Trophoblast cell (in vitro differentiated cells and primary cell): ENCODE results near the gene LRRC73. TPM values are rescaled to one million over a fixed set of nuclear protein-coding genes. Genes with fewer than 3 reads are reported as not detected.
"Not testable (repeated sequence)": the region's sequence is repeated elsewhere in the genome, so short reads cannot be mapped to it uniquely, and the experiment has no call there.

ENCODE experiments used
- DNase-seq, 2 donors: peaks; one replicate each; pipeline ENCODE4 v3.0.0-alpha.2; 2016
- H2AFZ ChIP-seq: 2 replicates; pipeline ENCODE4 v1.6.1; 2013; ENCODE audit warnings: low read length, moderate library complexity, mild to moderate bottlenecking; ENCODE audit not compliant: insufficient read depth, poor library complexity
- H2AK5ac ChIP-seq: 2 replicates; pipeline ENCODE4 v1.6.1; 2013; ENCODE audit warnings: mild to moderate bottlenecking, low read length
- H2BK120ac ChIP-seq: 2 replicates; pipeline ENCODE4 v1.6.1; 2013; ENCODE audit warnings: low read length, mild to moderate bottlenecking, moderate library complexity; ENCODE audit not compliant: insufficient read depth, poor library complexity
- H2BK12ac ChIP-seq: 2 replicates; pipeline ENCODE4 v1.6.1; 2013; ENCODE audit warnings: mild to moderate bottlenecking, low read length, moderate library complexity
- H2BK5ac ChIP-seq: 2 replicates; pipeline ENCODE4 v1.6.1; 2013; ENCODE audit warnings: low read length, low read depth, moderate library complexity, mild to moderate bottlenecking; ENCODE audit not compliant: poor library complexity
- H3K14ac ChIP-seq: 2 replicates; pipeline ENCODE4 v1.6.1; 2013; ENCODE audit warnings: mild to moderate bottlenecking, low read length
- H3K18ac ChIP-seq: 2 replicates; pipeline ENCODE4 v1.6.1; 2013; ENCODE audit warnings: mild to moderate bottlenecking, low read length
- H3K23ac ChIP-seq: 2 replicates; pipeline ENCODE4 v1.6.1; 2013; ENCODE audit warnings: low read length
- H3K27ac ChIP-seq: 2 replicates; pipeline ENCODE4 v1.5.1; 2013; ENCODE audit warnings: low read depth, mild to moderate bottlenecking, inconsistent platforms, low read length, moderate library complexity
- H3K27me3 ChIP-seq: 2 replicates; pipeline ENCODE4 v1.6.1; 2013; ENCODE audit warnings: inconsistent platforms, mild to moderate bottlenecking, low read length, moderate library complexity; ENCODE audit not compliant: insufficient read depth
- H3K36me3 ChIP-seq, 2 experiments: 1 replicate in 1 of 2; 2 replicates in 1 of 2; pipeline ENCODE4 v1.6.1; 2013; ENCODE audit warnings: low read length in 2 of 2, mild to moderate bottlenecking in 2 of 2, moderate library complexity in 1 of 2; ENCODE audit not compliant: insufficient read depth in 2 of 2, control insufficient read depth in 1 of 2
- H3K4ac ChIP-seq: 2 replicates; pipeline ENCODE4 v1.6.1; 2013; ENCODE audit warnings: low read depth, mild to moderate bottlenecking, low read length, moderate library complexity
- H3K4me1 ChIP-seq, 2 experiments: 1 replicate in 1 of 2; 2 replicates in 1 of 2; pipeline ENCODE4 v1.6.1; 2013; ENCODE audit warnings: low read length in 2 of 2, mild to moderate bottlenecking in 2 of 2, moderate library complexity in 1 of 2; ENCODE audit not compliant: insufficient read depth in 2 of 2, control insufficient read depth in 1 of 2
- H3K4me2 ChIP-seq: 2 replicates; pipeline ENCODE4 v1.6.1; 2013; ENCODE audit warnings: inconsistent platforms, mild to moderate bottlenecking, low read length, moderate library complexity
- H3K4me3 ChIP-seq: 2 replicates; pipeline ENCODE4 v1.5.1; 2013; ENCODE audit warnings: mild to moderate bottlenecking, low read depth, low read length, inconsistent platforms
- H3K79me1 ChIP-seq: one replicate; pipeline ENCODE4 v1.6.1; 2013; ENCODE audit warnings: low read length
- H3K79me2 ChIP-seq: 2 replicates; pipeline ENCODE4 v1.6.1; 2013; ENCODE audit warnings: low read length, mild to moderate bottlenecking; ENCODE audit not compliant: control insufficient read depth, insufficient read depth, poor library complexity
- H3K9ac ChIP-seq: 2 replicates; pipeline ENCODE4 v1.6.1; 2013; ENCODE audit warnings: mild to moderate bottlenecking, low read length
- H3K9me3 ChIP-seq: 2 replicates; pipeline ENCODE4 v1.6.1; 2013; ENCODE audit warnings: low read depth, mild to moderate bottlenecking, control low read depth, inconsistent platforms, low read length; ENCODE audit not compliant: insufficient read depth
- H4K12ac ChIP-seq: 2 replicates; pipeline ENCODE4 v1.6.1; 2013; ENCODE audit warnings: low read depth, mild to moderate bottlenecking, low read length, moderate library complexity
- H4K8ac ChIP-seq: 2 replicates; pipeline ENCODE4 v1.6.1; 2013; ENCODE audit warnings: low read depth, mild to moderate bottlenecking, low read length, moderate library complexity
- H4K91ac ChIP-seq: one replicate; pipeline ENCODE4 v1.6.1; 2013; ENCODE audit warnings: low read depth, mild to moderate bottlenecking, low read length, moderate library complexity
- WGBS: extraction: QIAGEN DNeasy Blood & Tissue Kit; methylation state at CpG from one replicate; pipeline ENCODE4 v1.1.7; 2013; ENCODE audit warnings: missing lambda C conversion rate; ENCODE audit not compliant: insufficient read length, insufficient coverage; ENCODE audit errors: extremely low coverage; 5-methylcytosine and 5-hydroxymethylcytosine counted together
- polyA plus RNA-seq: library from polyadenylated mRNA; stranded (reverse); fragments of 200-250 nt; gene quantifications from 2 replicates; pipeline ENCODE4 v1.2.3, GENCODE V29; 2013

The LRRC73 gene, protein sequence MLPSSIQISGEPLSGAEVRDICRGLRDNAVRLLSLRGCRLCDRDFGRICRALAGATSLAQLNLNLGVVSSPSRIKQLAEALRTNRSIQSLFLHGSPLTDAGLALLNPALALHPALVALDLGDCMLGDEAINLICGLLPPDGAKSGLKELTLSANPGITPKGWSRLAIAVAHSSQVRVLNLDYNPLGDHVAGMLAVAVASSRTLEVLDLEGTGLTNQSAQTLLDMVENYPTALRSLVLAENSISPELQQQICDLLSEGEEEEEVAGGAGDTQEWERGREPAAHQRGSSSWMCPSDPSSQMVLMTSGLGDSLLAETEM
- 0.74 and 0.78 TPM in 2 replicates for polyA plus RNA-seq

GRCh38 chr6:43509984-43510826 is at the start of gene LRRC73:
Gene LRRC73 (minus strand): TSS chr6:43510346. CDS start chr6:43509785, 561 bp downstream.
- Histone ChIP-seq H3K36me3 (peaks cover 34 to 43% of the 10 kb centered on the region in 2 experiments), H4K8ac (no peak within 1 kb of the TSS), H3K18ac (peak within 1 kb of the TSS; percentile 18), H3K14ac (no peak within 1 kb of the TSS), H3K27me3 (peaks cover 20% of the 10 kb centered on the region), H2AFZ (peak within 1 kb of the TSS; percentile 38), H2BK5ac (no peak within 1 kb of the TSS), H3K79me1 (peaks cover 2% of the 10 kb centered on the region), H2BK12ac (no peak within 1 kb of the TSS), H2AK5ac (no peak within 1 kb of the TSS), H4K91ac (no peak within 1 kb of the TSS), H4K12ac (no peak within 1 kb of the TSS), H2BK120ac (no peak within 1 kb of the TSS), H3K4me3 (peak within 1 kb of the TSS; percentile 76), H3K9me3 (no peaks in the 10 kb centered on the region), H3K79me2 (no peaks in the 10 kb centered on the region), H3K27ac (no peak within 1 kb of the TSS), H3K4me1 (peaks cover 4 to 8% of the 10 kb centered on the region in 2 experiments), H3K4ac (no peak within 1 kb of the TSS), H3K4me2 (peak within 1 kb of the TSS; percentile 88), H3K9ac (peak within 1 kb of the TSS; percentile 29), H3K23ac (no peak within 1 kb of the TSS)
- peak; percentile 85 to 96 for DNase-seq
- WGBS, result no CpG with 5 or more reads among the region's 96 CpGs

DNA sequence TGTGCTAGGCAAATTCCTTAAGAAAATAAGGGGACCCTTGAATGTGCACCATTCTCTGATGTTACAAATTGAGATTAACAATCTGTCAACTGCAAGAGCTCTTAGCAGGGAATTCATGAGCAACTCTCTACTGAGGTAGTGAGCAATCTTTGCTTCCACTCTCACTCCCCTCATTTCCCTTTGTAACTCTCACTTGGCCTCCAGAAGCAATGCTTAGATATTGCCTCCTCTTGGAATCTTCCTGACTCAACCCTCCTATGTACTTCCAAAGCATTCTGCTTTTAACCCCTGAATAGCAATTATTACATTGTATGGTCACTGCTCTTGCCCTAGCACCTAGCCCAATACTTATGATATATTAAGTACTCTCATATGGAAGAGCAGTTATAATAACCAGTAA is 49.2 kb upstream of the LRRC73 start:
- DNase-seq, result no peak
- H3K4me1 ChIP-seq, result no peaks in the 10 kb centered on the region

GRCh38 chr6:43557620-43558019 is 47.5 kb upstream of the LRRC73 start:
- H2AFZ ChIP-seq, H3K27me3 ChIP-seq, H2BK120ac ChIP-seq, H4K91ac ChIP-seq, DNase-seq, H3K14ac ChIP-seq, H3K23ac ChIP-seq, H3K18ac ChIP-seq, H2BK12ac ChIP-seq, H2BK5ac ChIP-seq, H3K27ac ChIP-seq, H2AK5ac ChIP-seq, H4K12ac ChIP-seq, H3K9ac ChIP-seq, H3K4me3 ChIP-seq, H3K4ac ChIP-seq, H3K9me3 ChIP-seq, H4K8ac ChIP-seq, H3K4me2 ChIP-seq, H3K4me1 ChIP-seq, H3K79me1 ChIP-seq, H3K79me2 ChIP-seq: not testable (repeated sequence)
- H3K36me3 ChIP-seq, result peaks cover 29 to 42% of the 10 kb centered on the region in 2 experiments
- no CpG with 5 or more reads among the region's 7 CpGs for WGBS

More for the DNA sequence above, 49.2 kb upstream of the LRRC73 start:
- Histone ChIP-seq H2BK12ac (no peak overlapping the region), H2AK5ac (no peak overlapping the region), H3K9ac (no peak overlapping the region), H3K4me3 (no peak overlapping the region), H3K23ac (no peak overlapping the region), H3K18ac (no peak overlapping the region), H3K4ac (no peak overlapping the region), H3K4me2 (no peak overlapping the region), H3K79me2 (no peaks in the 10 kb centered on the region), H4K8ac (no peak overlapping the region), H3K36me3 (peaks cover 35 to 42% of the 10 kb centered on the region in 2 experiments), H3K14ac (no peak overlapping the region), H2AFZ (no peak overlapping the region), H3K27me3 (no peaks in the 10 kb centered on the region), H2BK120ac (no peak overlapping the region), H4K91ac (no peak overlapping the region), H3K79me1 (no peaks in the 10 kb centered on the region), H3K9me3 (peaks cover 2% of the 10 kb centered on the region), H4K12ac (no peak overlapping the region), H3K27ac (no peak overlapping the region), H2BK5ac (no peak overlapping the region)

- no peaks in the 10 kb centered on the region for H3K4me1 ChIP-seq
- no peak overlapping the region for H4K91ac ChIP-seq
- no peak overlapping the region for H3K27ac ChIP-seq
- H2BK5ac ChIP-seq, result no peak overlapping the region
- no peak overlapping the region for H4K8ac ChIP-seq
- WGBS, result no CpG with 5 or more reads among the region's 3 CpGs
- H3K27me3 ChIP-seq, result no peaks in the 10 kb centered on the region
- H3K18ac ChIP-seq, result no peak overlapping the region
- H3K14ac ChIP-seq, result no peak overlapping the region
- no peak overlapping the region for H2BK120ac ChIP-seq
- H3K79me2 ChIP-seq, result no peaks in the 10 kb centered on the region
- no peaks in the 10 kb centered on the region for H3K9me3 ChIP-seq
- H3K79me1 ChIP-seq, result no peaks in the 10 kb centered on the region
- H2BK12ac ChIP-seq, result no peak overlapping the region
- H2AK5ac ChIP-seq, result no peak overlapping the region
- no peak overlapping the region for H3K4ac ChIP-seq
- no peak overlapping the region for H3K4me3 ChIP-seq
- no peak overlapping the region for H3K9ac ChIP-seq
- H3K36me3 ChIP-seq, result peaks cover 23 to 48% of the 10 kb centered on the region in 2 experiments
- H3K4me2 ChIP-seq, result no peak overlapping the region
- no peak overlapping the region for H4K12ac ChIP-seq
- H3K23ac ChIP-seq, result no peak overlapping the region
- no peak for DNase-seq
- H2AFZ ChIP-seq, result no peak overlapping the region
Measured at GRCh38 chr6:43547222-43547621, 37.1 kb upstream of the LRRC73 start.
